HG02678 (cell line): ENCODE results near the gene KRTAP1-4.
"Not testable (repeated sequence)": the region's sequence is repeated elsewhere in the genome, so short reads cannot be mapped to it uniquely, and the experiment has no call there.

Experiments
- ATAC-seq: cut with Tn5 transposase; IDR thresholded peaks from one replicate; pipeline ENCODE4 v1.9.1; 2021; ENCODE audit warnings: mild to moderate bottlenecking, moderate library complexity; ENCODE audit not compliant: unreplicated experiment

Gene KRTAP1-4

GRCh38 chr17:41049110-41049509 is 19.1 kb upstream of the KRTAP1-4 start:
- no peak for ATAC-seq

GRCh38 chr17:41048441-41048840 is 18.4 kb upstream of the KRTAP1-4 start:
- no peak for ATAC-seq

GRCh38 chr17:41046735-41047465 is 16.9 kb upstream of the KRTAP1-4 start, which contains the start of gene KRTAP2-1:
Gene KRTAP2-1 (minus strand): TSS chr17:41047316. CDS start chr17:41047267, 49 bp downstream.
- ATAC-seq = not testable (repeated sequence)

GRCh38 chr17:41042953-41043352 is 13.0 kb upstream of the KRTAP1-4 start:
- no peak for ATAC-seq

GRCh38 chr17:41040783-41041571 is 11.0 kb upstream of the KRTAP1-4 start, which contains the start of gene KRTAP1-1:
Gene KRTAP1-1 (minus strand): TSS chr17:41041450. CDS start chr17:41041397, 53 bp downstream.
- ATAC-seq = not testable (repeated sequence)

GRCh38 chr17:41037853-41038350 is 7.9 kb upstream of the KRTAP1-4 start:
- ATAC-seq = no peak

- ATAC-seq = not testable (repeated sequence)
These were observed 4.4 kb upstream of the KRTAP1-4 start, which contains the start of gene KRTAP1-3 for GRCh38 chr17:41034346-41034935. Gene KRTAP1-3 (minus strand): TSS chr17:41034874. CDS start chr17:41034821, 53 bp downstream.

GRCh38 chr17:41026715-41027471 is 3.1 kb downstream of the KRTAP1-4 start, which contains the start of gene KRTAP1-5:
Gene KRTAP1-5 (minus strand): TSS chr17:41027208. CDS start chr17:41027155, 53 bp downstream.
- ATAC-seq = no peak

GRCh38 chr17:41024697-41025096 is 5.3 kb downstream of the KRTAP1-4 start:
- no peak for ATAC-seq

GRCh38 chr17:41020336-41020735 is 9.7 kb downstream of the KRTAP1-4 start:
- no peak for ATAC-seq

- no peak for ATAC-seq
These were observed 10.6 kb downstream of the KRTAP1-4 start for GRCh38 chr17:41019415-41019814.

GRCh38 chr17:41018541-41018940 is 11.5 kb downstream of the KRTAP1-4 start:
- ATAC-seq = no peak

- no peak for ATAC-seq
These were observed 13.3 kb downstream of the KRTAP1-4 start for GRCh38 chr17:41016578-41017215.

- ATAC-seq = no peak
These were observed 14.5 kb downstream of the KRTAP1-4 start for GRCh38 chr17:41015454-41015853.

GRCh38 chr17:41013606-41014005 is 16.4 kb downstream of the KRTAP1-4 start:
- no peak for ATAC-seq

- no peak for ATAC-seq
These were observed 16.8 kb downstream of the KRTAP1-4 start for GRCh38 chr17:41013181-41013580.

GRCh38 chr17:41012326-41013120 is 17.5 kb downstream of the KRTAP1-4 start:
- no peak for ATAC-seq

GRCh38 chr17:41010441-41010840 is 19.6 kb downstream of the KRTAP1-4 start:
- no peak for ATAC-seq

- ATAC-seq = no peak
These were observed 20.1 kb downstream of the KRTAP1-4 start for GRCh38 chr17:41009936-41010335.
